GM12874 (cell line): ENCODE results near the gene SERPINI1.

Experiments used
- CTCF ChIP-seq: IDR thresholded peaks from 2 replicates; pipeline ENCODE4 v1.5.1; 2011; ENCODE audit warnings: low read depth, mild to moderate bottlenecking, control low read depth, low read length, moderate library complexity; ENCODE audit not compliant: insufficient read depth

The SERPINI1 gene

GRCh38 chr3:167835953-167836352 lies 100.4 kb downstream of the SERPINI1 start:
- no peak for TF ChIP-seq CTCF

GRCh38 chr3:167837466-167837865 lies 101.9 kb downstream of the SERPINI1 start:
- TF ChIP-seq CTCF = no peak

GRCh38 chr3:167839460-167840134 lies 104.1 kb downstream of the SERPINI1 start:
- TF ChIP-seq CTCF = no peak

GRCh38 chr3:167840247-167840646 lies 104.7 kb downstream of the SERPINI1 start:
- no peak for TF ChIP-seq CTCF

- TF ChIP-seq CTCF = no peak
Observed at GRCh38 chr3:167843481-167843880, 108.0 kb downstream of the SERPINI1 start.

GRCh38 chr3:167843886-167844285 lies 108.4 kb downstream of the SERPINI1 start:
- TF ChIP-seq CTCF = no peak

- TF ChIP-seq CTCF = no peak
Observed at GRCh38 chr3:167844528-167844927, 109.0 kb downstream of the SERPINI1 start.
